Mesodermal cell (in vitro differentiated cells): Measurements from ENCODE around the gene EFNB1.

Experiments
- H3K27ac ChIP-seq: 2 replicates; pipeline ENCODE4 v1.7.0; 2013; ENCODE audit warnings: mild to moderate bottlenecking, low read depth, low read length, moderate library complexity; ENCODE audit not compliant: severe bottlenecking
- H3K36me3 ChIP-seq: 2 replicates; pipeline ENCODE4 v1.7.1; 2013; ENCODE audit warnings: mild to moderate bottlenecking, low read length, moderate library complexity; ENCODE audit not compliant: control insufficient read depth, insufficient read depth
- H3K4me1 ChIP-seq: one replicate; pipeline ENCODE4 v1.7.1; 2013; ENCODE audit warnings: mild to moderate bottlenecking, low read length; ENCODE audit not compliant: insufficient read depth, control insufficient read depth, poor library complexity, severe bottlenecking
- H3K4me3 ChIP-seq: 2 replicates; pipeline ENCODE4 v1.7.0; 2013; ENCODE audit warnings: low read length, control low read depth, mild to moderate bottlenecking; ENCODE audit not compliant: insufficient read depth, poor library complexity, severe bottlenecking; ENCODE audit errors: extremely low read depth
- H3K9me3 ChIP-seq: 2 replicates; pipeline ENCODE4 v1.7.1; 2013; ENCODE audit warnings: mild to moderate bottlenecking, low read length, moderate library complexity; ENCODE audit not compliant: control insufficient read depth
- WGBS, 2 experiments: methylation state at CpG; one replicate each; pipeline ENCODE4 v1.1.5; 2013; ENCODE audit warnings: missing lambda C conversion rate in 2 of 2; ENCODE audit not compliant: insufficient coverage in 2 of 2; 5-methylcytosine and 5-hydroxymethylcytosine counted together

Gene EFNB1

GRCh38 chrX:68889249-68889648 is 60.4 kb downstream of the EFNB1 start:
- Histone ChIP-seq H3K4me1 (peaks cover 9% of the 10 kb centered on the region), H3K36me3 (no peaks in the 10 kb centered on the region), H3K9me3 (no peaks in the 10 kb centered on the region), H3K4me3 (no peak overlapping the region), H3K27ac (no peak overlapping the region)
- 100% methylated on average over 1 of the region's 4 CpGs; no CpG with 5 or more reads in 1 of the 2 experiments for WGBS, 2 experiments
